HUES48 (cell line): Measurements from ENCODE around the gene GADD45A.

Source experiments
- H3K27ac ChIP-seq: one replicate; pipeline ENCODE4 v1.7.0; 2013; ENCODE audit warnings: low read depth, low read length, inconsistent platforms
- H3K27me3 ChIP-seq: 2 replicates; pipeline ENCODE4 v1.6.1; 2013; ENCODE audit warnings: mild to moderate bottlenecking, low read length; ENCODE audit not compliant: control insufficient read depth, insufficient read depth
- H3K36me3 ChIP-seq: 2 replicates; pipeline ENCODE4 v1.6.1; 2013; ENCODE audit warnings: low read length; ENCODE audit not compliant: control insufficient read depth, insufficient read depth
- H3K4me1 ChIP-seq: 2 replicates; pipeline ENCODE4 v1.6.1; 2013; ENCODE audit warnings: mild to moderate bottlenecking, low read length; ENCODE audit not compliant: control insufficient read depth, insufficient read depth
- H3K4me3 ChIP-seq: 2 replicates; pipeline ENCODE4 v1.5.1; 2013; ENCODE audit warnings: mild to moderate bottlenecking, low read depth, low read length
- H3K9ac ChIP-seq: 2 replicates; pipeline ENCODE4 v1.6.1; 2013; ENCODE audit warnings: mild to moderate bottlenecking, low read depth, low read length, moderate library complexity
- H3K9me3 ChIP-seq: 2 replicates; pipeline ENCODE4 v1.6.1; 2013; ENCODE audit warnings: low read length; ENCODE audit not compliant: control insufficient read depth, insufficient read depth

GADD45A gene, protein sequence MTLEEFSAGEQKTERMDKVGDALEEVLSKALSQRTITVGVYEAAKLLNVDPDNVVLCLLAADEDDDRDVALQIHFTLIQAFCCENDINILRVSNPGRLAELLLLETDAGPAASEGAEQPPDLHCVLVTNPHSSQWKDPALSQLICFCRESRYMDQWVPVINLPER

GRCh38 chr1:67685067-67685557 lies at the start of gene GADD45A:
GADD45A (plus strand) TSS chr1:67685201; CDS start chr1:67685495, 294 bp downstream.
- Histone ChIP-seq H3K27me3 (no peaks in the 10 kb centered on the region), H3K9ac (peak within 1 kb of the TSS; percentile 85), H3K36me3 (peaks cover 19% of the 10 kb centered on the region), H3K27ac (peak within 1 kb of the TSS; percentile 91), H3K4me1 (peaks cover 15% of the 10 kb centered on the region; the same call in 1 of the 2 replicates), H3K4me3 (peak within 1 kb of the TSS; percentile 98), H3K9me3 (no peaks in the 10 kb centered on the region)

GRCh38 chr1:67636146-67636545 lies 48.9 kb upstream of the GADD45A start:
- no peaks in the 10 kb centered on the region for H3K27me3 ChIP-seq
- H3K27ac ChIP-seq = no peak overlapping the region
- H3K9me3 ChIP-seq = no peaks in the 10 kb centered on the region
- no peaks in the 10 kb centered on the region for H3K36me3 ChIP-seq
- no peaks in the 10 kb centered on the region for H3K4me1 ChIP-seq
- H3K9ac ChIP-seq = no peak overlapping the region
- no peak overlapping the region for H3K4me3 ChIP-seq

- no peaks in the 10 kb centered on the region for H3K36me3 ChIP-seq
Observed at GRCh38 chr1:67639361-67639760, 45.6 kb upstream of the GADD45A start.

DNA sequence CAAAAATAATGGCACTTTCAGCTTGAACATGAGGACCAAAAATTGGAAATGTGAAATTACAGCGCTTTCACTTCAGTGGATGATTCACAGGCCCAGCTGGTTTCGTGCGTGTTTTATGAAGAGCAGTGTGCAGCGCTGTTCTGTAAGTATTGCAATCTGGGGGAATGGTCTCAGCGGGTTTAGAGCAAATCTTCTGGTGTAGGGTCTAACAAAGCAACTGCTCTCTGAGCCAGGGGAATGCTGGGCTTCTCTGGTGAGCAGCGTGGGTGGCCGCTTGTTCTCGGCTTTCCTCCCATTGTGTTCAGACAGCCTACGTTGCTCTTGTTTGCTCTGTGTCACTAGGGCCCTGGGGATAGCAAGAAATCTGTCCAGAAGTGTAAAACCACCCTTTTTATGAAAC lies 42.4 kb upstream of the GADD45A start:
- no peak overlapping the region for H3K27ac ChIP-seq
- H3K9me3 ChIP-seq = no peaks in the 10 kb centered on the region
- H3K36me3 ChIP-seq = no peaks in the 10 kb centered on the region
- H3K4me1 ChIP-seq = no peaks in the 10 kb centered on the region
- H3K4me3 ChIP-seq = no peak overlapping the region
- no peak overlapping the region for H3K9ac ChIP-seq
- no peaks in the 10 kb centered on the region for H3K27me3 ChIP-seq

More at GRCh38 chr1:67639361-67639760, 45.6 kb upstream of the GADD45A start:
- Histone ChIP-seq H3K4me1 (no peaks in the 10 kb centered on the region), H3K9ac (no peak overlapping the region), H3K27me3 (no peaks in the 10 kb centered on the region), H3K9me3 (no peaks in the 10 kb centered on the region), H3K4me3 (no peak overlapping the region), H3K27ac (no peak overlapping the region)

GRCh38 chr1:67644566-67644965 lies 40.4 kb upstream of the GADD45A start:
- Histone ChIP-seq H3K9me3 (no peaks in the 10 kb centered on the region), H3K27ac (no peak overlapping the region), H3K27me3 (no peaks in the 10 kb centered on the region)

GRCh38 chr1:67645495-67646144 lies 39.4 kb upstream of the GADD45A start:
- Histone ChIP-seq H3K4me3 (no peak overlapping the region), H3K9ac (no peak overlapping the region), H3K4me1 (no peaks in the 10 kb centered on the region), H3K27ac (peak overlapping the region; percentile 53), H3K27me3 (no peaks in the 10 kb centered on the region), H3K36me3 (no peaks in the 10 kb centered on the region), H3K9me3 (no peaks in the 10 kb centered on the region)

More at GRCh38 chr1:67644566-67644965, 40.4 kb upstream of the GADD45A start:
- no peaks in the 10 kb centered on the region for H3K36me3 ChIP-seq
- H3K9ac ChIP-seq = no peak overlapping the region
- H3K4me1 ChIP-seq = no peaks in the 10 kb centered on the region
- H3K4me3 ChIP-seq = no peak overlapping the region

- Histone ChIP-seq H3K4me1 (no peaks in the 10 kb centered on the region), H3K4me3 (no peak overlapping the region), H3K9me3 (no peaks in the 10 kb centered on the region), H3K27me3 (no peaks in the 10 kb centered on the region), H3K27ac (peak overlapping the region; percentile 53), H3K36me3 (no peaks in the 10 kb centered on the region), H3K9ac (no peak overlapping the region)
Observed at GRCh38 chr1:67646145-67647035, 38.6 kb upstream of the GADD45A start.

- H3K4me3 ChIP-seq = no peak overlapping the region
- peak overlapping the region; percentile 44 for H3K27ac ChIP-seq
- H3K4me1 ChIP-seq = no peaks in the 10 kb centered on the region
- no peaks in the 10 kb centered on the region for H3K36me3 ChIP-seq
- H3K9ac ChIP-seq = no peak overlapping the region
- H3K9me3 ChIP-seq = no peaks in the 10 kb centered on the region
- H3K27me3 ChIP-seq = no peaks in the 10 kb centered on the region
Observed at GRCh38 chr1:67647036-67647798, 37.8 kb upstream of the GADD45A start.

DNA sequence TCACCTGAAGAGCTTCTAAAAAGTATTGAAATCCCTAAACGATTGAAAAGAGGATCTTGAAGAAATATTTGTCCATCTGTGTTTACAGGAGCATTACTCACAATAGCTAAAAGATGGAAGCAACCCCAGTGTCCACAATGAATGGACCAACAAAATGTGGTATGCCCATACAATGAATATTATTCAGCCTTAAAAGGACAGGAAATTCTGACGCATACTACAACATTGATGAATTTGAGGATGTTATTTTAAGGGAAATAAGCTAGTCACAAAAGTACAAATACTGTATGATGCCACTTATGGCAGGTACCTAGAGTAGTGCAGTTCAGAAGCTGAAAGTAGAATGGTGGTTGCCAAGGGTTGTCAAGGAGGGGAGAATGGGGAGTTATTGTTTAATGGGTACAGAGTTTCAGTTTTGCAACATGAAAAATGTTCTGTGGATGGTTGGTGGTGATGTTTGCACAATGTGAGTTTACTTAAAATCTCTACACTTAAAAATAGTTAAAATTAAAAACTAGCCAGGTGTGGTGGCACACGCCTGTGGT lies 37.1 kb upstream of the GADD45A start:
- Histone ChIP-seq H3K4me1 (peaks cover 6% of the 10 kb centered on the region; the same call in 1 of the 2 replicates), H3K27ac (no peak overlapping the region), H3K9ac (no peak overlapping the region), H3K9me3 (no peaks in the 10 kb centered on the region), H3K36me3 (no peaks in the 10 kb centered on the region), H3K27me3 (no peaks in the 10 kb centered on the region), H3K4me3 (no peak overlapping the region)

DNA sequence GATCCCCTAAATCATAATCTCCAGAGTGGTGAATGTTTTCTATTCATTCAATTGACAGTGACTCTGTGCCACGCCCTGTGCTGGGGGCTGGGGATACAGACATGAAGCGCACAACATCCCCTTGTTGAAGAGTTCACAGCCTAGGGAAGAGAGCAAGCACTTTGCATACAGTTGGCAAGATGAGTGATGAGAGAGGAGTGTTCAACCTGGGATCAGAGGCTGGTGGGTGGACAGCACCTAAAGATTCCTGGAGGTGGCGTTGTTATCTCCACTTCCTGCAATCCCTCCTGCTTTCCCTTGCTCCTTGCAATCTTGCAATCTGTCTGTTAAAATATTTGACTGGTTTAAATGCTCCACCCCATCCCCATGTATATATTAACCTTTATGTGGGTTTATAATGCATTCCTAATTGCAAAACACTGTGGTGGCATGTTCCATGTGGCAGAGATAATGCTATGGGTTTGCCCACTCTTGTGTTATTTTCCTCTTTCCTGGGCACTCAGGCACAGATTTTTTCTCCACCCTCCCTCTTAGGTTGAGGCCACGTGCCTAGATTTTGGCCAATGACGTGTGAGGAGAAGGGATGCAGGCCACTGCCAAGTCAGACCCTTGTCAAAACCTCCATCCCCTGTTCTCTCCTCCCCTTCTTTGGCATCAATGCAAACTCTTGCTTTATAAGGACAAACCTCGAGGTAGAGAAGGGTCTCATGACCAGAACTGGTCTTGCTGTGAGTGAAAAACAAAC lies 36.2 kb upstream of the GADD45A start:
- no peaks in the 10 kb centered on the region for H3K27me3 ChIP-seq
- H3K4me3 ChIP-seq = no peak overlapping the region
- H3K36me3 ChIP-seq = no peaks in the 10 kb centered on the region
- no peaks in the 10 kb centered on the region for H3K9me3 ChIP-seq
- H3K4me1 ChIP-seq = peaks cover 9% of the 10 kb centered on the region; the same call in 1 of the 2 replicates
- no peak overlapping the region for H3K27ac ChIP-seq
- H3K9ac ChIP-seq = no peak overlapping the region
